ENCODE data around the gene GRIN2C. TPM values are rescaled to one million over a fixed set of nuclear protein-coding genes. Genes with fewer than 3 reads are reported as not detected.

Gene GRIN2C
- total RNA-seq, 2 donors from 2014 or later, result not detected

- H3K27me3 Mint-ChIP-seq, result no peaks in the 10 kb centered on the region
- no peak for ATAC-seq
- DNase-seq, result no peak
- H3K9me3 ChIP-seq (ENCODE audit: control insufficient read depth, low read length, poor library complexity, severe bottlenecking), result no peaks in the 10 kb centered on the region
- H3K4me3 Mint-ChIP-seq, result no peak overlapping the region
- H3K36me3 Mint-ChIP-seq (ENCODE audit: low read depth), result peaks cover 6% of the 10 kb centered on the region
- H3K27ac Mint-ChIP-seq, result no peak overlapping the region
- H3K4me1 Mint-ChIP-seq, result peaks cover 10% of the 10 kb centered on the region
These were observed 47.3 kb downstream of the GRIN2C start for GRCh38 chr17:74812109-74813009.

DNA sequence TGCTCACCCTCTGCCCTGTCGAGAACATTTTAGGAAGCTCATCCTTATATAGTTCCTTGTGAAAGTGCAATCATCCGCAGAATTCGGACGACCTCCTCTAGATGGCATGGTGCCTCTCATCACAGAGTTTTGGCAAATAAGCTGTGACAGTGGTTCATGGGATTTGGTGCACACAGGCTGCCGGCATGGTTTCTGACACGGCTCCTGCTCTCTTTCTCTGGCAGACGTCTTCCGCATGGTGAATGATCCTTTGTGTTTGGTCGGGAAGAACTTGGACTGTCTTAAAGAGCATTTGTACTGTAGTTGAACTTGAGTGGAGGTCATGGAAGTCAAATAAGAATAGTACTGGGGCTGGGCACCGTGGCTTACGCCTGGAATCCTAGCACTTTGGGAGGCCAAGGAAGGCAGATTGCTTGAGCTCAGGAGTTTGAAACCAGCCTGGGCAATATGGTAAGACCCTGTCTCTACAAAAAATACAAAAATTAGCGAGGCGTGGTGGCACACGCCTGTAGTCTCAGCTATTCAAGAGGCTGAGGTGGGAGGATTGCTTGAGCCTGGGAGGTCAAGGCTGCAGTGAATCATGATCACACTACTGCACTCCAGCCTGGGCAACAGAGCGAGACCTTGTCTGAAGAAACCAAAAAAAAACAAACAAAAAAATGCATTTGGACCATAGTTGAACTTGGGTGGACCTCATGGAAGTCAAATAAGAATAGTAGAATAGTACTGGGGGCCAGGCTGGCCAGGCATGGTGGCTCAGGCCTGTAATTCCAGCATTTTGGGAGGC lies 48.8 kb downstream of the GRIN2C start:
- Mint-ChIP-seq H3K4me3 (no peak overlapping the region), H3K4me1 (peaks cover 13% of the 10 kb centered on the region), H3K27me3 (no peaks in the 10 kb centered on the region), H3K36me3 (ENCODE audit: low read depth) (peaks cover 6% of the 10 kb centered on the region), H3K27ac (peak overlapping the region; percentile 83)
- no peak for ATAC-seq
- no peak for DNase-seq
- no peaks in the 10 kb centered on the region for H3K9me3 ChIP-seq (ENCODE audit: control insufficient read depth, low read length, poor library complexity, severe bottlenecking)

- Mint-ChIP-seq H3K36me3 (ENCODE audit: low read depth) (peaks cover 9% of the 10 kb centered on the region), H3K4me3 (no peak overlapping the region), H3K4me1 (peaks cover 15% of the 10 kb centered on the region), H3K27ac (no peak overlapping the region), H3K27me3 (no peaks in the 10 kb centered on the region)
- no peak for DNase-seq
- ATAC-seq, result no peak
- no peaks in the 10 kb centered on the region for H3K9me3 ChIP-seq (ENCODE audit: control insufficient read depth, low read length, poor library complexity, severe bottlenecking)
These were observed 50.8 kb downstream of the GRIN2C start for GRCh38 chr17:74808714-74809430.

DNA sequence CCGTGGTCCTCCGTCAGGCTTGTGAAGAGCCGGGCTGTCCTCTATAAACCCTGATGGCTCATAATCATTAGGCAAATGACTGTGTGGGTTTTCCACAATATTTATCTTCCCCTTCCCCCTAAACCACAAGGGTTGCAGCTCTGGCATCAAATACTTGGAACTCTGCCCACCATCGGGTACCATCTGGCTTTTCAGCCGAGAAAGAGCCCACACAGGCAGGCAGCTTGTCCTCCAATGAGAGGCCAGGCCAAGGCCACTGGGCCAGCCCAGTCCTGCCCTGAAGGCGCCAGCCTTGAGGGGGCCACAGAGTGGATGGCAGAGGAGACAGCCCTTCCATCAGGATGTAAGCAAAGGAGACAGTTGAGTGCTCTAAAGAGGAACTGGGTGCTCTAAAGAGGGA lies 51.8 kb downstream of the GRIN2C start:
- Mint-ChIP-seq H3K4me3 (no peak overlapping the region), H3K4me1 (peaks cover 14% of the 10 kb centered on the region), H3K27ac (no peak overlapping the region), H3K36me3 (ENCODE audit: low read depth) (peaks cover 9% of the 10 kb centered on the region), H3K27me3 (no peaks in the 10 kb centered on the region)
- DNase-seq, result no peak
- ATAC-seq, result no peak
- no peaks in the 10 kb centered on the region for H3K9me3 ChIP-seq (ENCODE audit: control insufficient read depth, low read length, poor library complexity, severe bottlenecking)

DNA sequence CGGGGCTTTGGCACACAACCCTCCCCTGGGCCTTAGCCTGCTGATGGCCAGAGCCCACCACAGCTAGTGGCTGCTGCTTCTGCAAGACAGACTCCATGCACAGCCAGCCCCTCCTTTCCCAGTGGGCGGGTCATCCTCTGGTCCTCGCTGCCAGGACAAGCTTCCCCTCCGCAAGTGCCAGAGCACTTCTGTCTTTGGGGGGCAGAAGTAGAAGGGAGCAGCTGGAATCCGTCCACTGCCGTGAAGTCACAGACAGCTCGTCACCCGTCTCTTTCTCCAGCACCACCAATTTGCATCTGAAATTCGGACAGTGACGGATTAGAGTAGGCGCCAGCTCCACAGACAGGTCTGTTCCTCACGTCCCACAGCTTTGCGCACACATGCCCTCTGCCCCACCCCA lies 52.2 kb downstream of the GRIN2C start:
- Mint-ChIP-seq H3K27me3 (no peaks in the 10 kb centered on the region), H3K4me1 (peaks cover 12% of the 10 kb centered on the region), H3K36me3 (ENCODE audit: low read depth) (peaks cover 9% of the 10 kb centered on the region), H3K4me3 (no peak overlapping the region), H3K27ac (no peak overlapping the region)
- no peak for ATAC-seq
- no peak for DNase-seq
- H3K9me3 ChIP-seq (ENCODE audit: control insufficient read depth, low read length, poor library complexity, severe bottlenecking), result no peaks in the 10 kb centered on the region

- no peak for ATAC-seq
These were observed 53.4 kb downstream of the GRIN2C start for GRCh38 chr17:74806334-74806733.

DNA sequence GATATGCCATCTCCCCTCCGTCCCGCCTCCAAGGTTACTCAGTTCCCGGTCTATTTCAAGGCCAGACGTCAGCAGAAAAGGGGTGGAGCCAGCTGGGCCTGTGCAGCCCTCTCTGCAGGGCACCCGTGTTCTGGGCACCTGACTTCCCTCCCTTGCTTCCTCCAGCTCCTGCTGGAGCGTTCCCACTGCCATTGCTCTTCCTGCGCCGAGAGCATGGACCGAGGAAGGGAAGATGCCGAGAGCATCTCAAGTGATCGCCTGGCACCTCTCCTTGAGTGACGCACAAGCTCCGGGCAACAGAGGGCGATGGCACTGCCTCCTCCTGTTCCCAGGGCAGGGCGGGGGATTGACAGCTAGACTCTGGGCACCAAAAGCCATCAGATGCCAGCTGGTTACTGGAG lies 54.1 kb downstream of the GRIN2C start:
- Mint-ChIP-seq H3K36me3 (ENCODE audit: low read depth) (peaks cover 9% of the 10 kb centered on the region), H3K27me3 (no peaks in the 10 kb centered on the region), H3K4me1 (peaks cover 9% of the 10 kb centered on the region), H3K27ac (no peak overlapping the region), H3K4me3 (no peak overlapping the region)
- DNase-seq (no peak), ATAC-seq (no peak)
- no peaks in the 10 kb centered on the region for H3K9me3 ChIP-seq (ENCODE audit: control insufficient read depth, low read length, poor library complexity, severe bottlenecking)

More at GRCh38 chr17:74806334-74806733, 53.4 kb downstream of the GRIN2C start:
- H3K27me3 Mint-ChIP-seq, result no peaks in the 10 kb centered on the region
- H3K4me3 Mint-ChIP-seq, result no peak overlapping the region
- H3K9me3 ChIP-seq (ENCODE audit: control insufficient read depth, low read length, poor library complexity, severe bottlenecking), result no peaks in the 10 kb centered on the region
- DNase-seq, result no peak
- peaks cover 11% of the 10 kb centered on the region for H3K36me3 Mint-ChIP-seq (ENCODE audit: low read depth)
- peaks cover 12% of the 10 kb centered on the region for H3K4me1 Mint-ChIP-seq
- H3K27ac Mint-ChIP-seq, result no peak overlapping the region

- DNase-seq (no peak), ATAC-seq (no peak)
- peaks cover 7% of the 10 kb centered on the region for H3K36me3 Mint-ChIP-seq (ENCODE audit: low read depth)
- H3K4me1 Mint-ChIP-seq, result peaks cover 7% of the 10 kb centered on the region
- no peak overlapping the region for H3K4me3 Mint-ChIP-seq
- no peaks in the 10 kb centered on the region for H3K27me3 Mint-ChIP-seq
- H3K9me3 ChIP-seq (ENCODE audit: control insufficient read depth, low read length, poor library complexity, severe bottlenecking), result no peaks in the 10 kb centered on the region
- H3K27ac Mint-ChIP-seq, result no peak overlapping the region
These were observed 55.0 kb downstream of the GRIN2C start for GRCh38 chr17:74804683-74805082.

DNA sequence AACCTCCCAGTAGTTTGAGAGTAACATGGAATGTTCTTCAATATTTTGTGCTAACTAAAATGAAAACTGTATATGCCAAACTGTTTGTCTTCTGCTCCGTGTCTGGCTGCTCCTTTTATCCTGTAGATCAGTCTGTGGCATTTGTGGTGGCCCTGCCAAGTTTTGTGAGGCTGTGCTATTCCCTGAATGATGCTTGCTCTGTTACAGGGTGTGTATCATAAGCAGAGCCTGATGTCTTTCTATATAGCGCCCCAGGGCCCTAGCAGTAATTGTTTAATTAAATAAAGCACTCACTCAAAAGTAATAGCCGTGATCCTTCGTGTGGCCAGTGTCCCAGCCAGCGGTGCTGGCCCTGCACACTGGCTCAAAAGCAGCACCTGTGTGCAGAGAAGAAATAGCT lies 55.7 kb downstream of the GRIN2C start:
- Mint-ChIP-seq H3K27me3 (no peaks in the 10 kb centered on the region), H3K27ac (peak overlapping the region; percentile 24), H3K4me3 (no peak overlapping the region), H3K4me1 (peaks cover 7% of the 10 kb centered on the region), H3K36me3 (ENCODE audit: low read depth) (peaks cover 8% of the 10 kb centered on the region)
- DNase-seq (no peak), ATAC-seq (no peak)
- H3K9me3 ChIP-seq (ENCODE audit: control insufficient read depth, low read length, poor library complexity, severe bottlenecking), result no peaks in the 10 kb centered on the region

DNA sequence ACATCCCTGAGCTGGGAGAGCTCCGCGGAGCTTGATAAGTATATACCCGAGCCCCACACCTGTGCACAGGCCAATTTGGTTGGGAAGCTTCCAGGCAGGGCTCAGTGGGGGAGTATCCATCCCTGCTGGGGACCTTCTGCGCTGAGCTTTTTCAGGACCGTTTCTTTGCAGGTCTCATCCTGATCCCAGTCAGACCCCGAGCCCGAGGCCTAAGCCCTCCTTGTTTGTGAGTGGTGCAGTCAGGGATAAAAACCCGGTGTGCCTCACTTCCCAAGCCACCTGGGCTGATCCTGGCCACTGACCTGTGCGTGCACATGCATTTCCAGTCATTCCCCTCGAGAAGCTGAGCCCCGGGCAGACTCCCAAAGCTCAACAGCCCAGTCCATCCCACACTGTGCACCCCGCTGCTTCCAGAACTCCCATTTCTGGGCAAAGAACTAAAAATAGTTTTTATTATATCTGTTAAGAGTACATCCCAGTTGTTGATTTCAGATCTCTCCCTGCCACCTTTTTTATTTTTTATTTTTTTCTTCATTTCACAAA lies 56.2 kb downstream of the GRIN2C start:
- H3K9me3 ChIP-seq (ENCODE audit: control insufficient read depth, low read length, poor library complexity, severe bottlenecking), result no peaks in the 10 kb centered on the region
- ATAC-seq (no peak), DNase-seq (no peak)
- H3K36me3 Mint-ChIP-seq (ENCODE audit: low read depth), result peaks cover 10% of the 10 kb centered on the region
- H3K27me3 Mint-ChIP-seq, result no peaks in the 10 kb centered on the region
- H3K4me3 Mint-ChIP-seq, result no peak overlapping the region
- peaks cover 7% of the 10 kb centered on the region for H3K4me1 Mint-ChIP-seq
- peak overlapping the region; percentile 24 for H3K27ac Mint-ChIP-seq

GRCh38 chr17:74801896-74802295 lies 57.8 kb downstream of the GRIN2C start:
- H3K27ac Mint-ChIP-seq, result no peak overlapping the region
- no peaks in the 10 kb centered on the region for H3K9me3 ChIP-seq (ENCODE audit: control insufficient read depth, low read length, poor library complexity, severe bottlenecking)
- H3K27me3 Mint-ChIP-seq, result no peaks in the 10 kb centered on the region
- H3K4me3 Mint-ChIP-seq, result no peak overlapping the region
- H3K36me3 Mint-ChIP-seq (ENCODE audit: low read depth), result peaks cover 10% of the 10 kb centered on the region
- ATAC-seq (no peak), DNase-seq (no peak)
- peaks cover 10% of the 10 kb centered on the region for H3K4me1 Mint-ChIP-seq

GRCh38 chr17:74800531-74800930 lies 59.2 kb downstream of the GRIN2C start:
- Mint-ChIP-seq H3K27ac (no peak overlapping the region), H3K27me3 (no peaks in the 10 kb centered on the region), H3K4me3 (no peak overlapping the region), H3K36me3 (ENCODE audit: low read depth) (peaks cover 10% of the 10 kb centered on the region), H3K4me1 (peaks cover 6% of the 10 kb centered on the region)
- no peak for DNase-seq
- H3K9me3 ChIP-seq (ENCODE audit: control insufficient read depth, low read length, poor library complexity, severe bottlenecking), result no peaks in the 10 kb centered on the region
- ATAC-seq, result no peak

DNA sequence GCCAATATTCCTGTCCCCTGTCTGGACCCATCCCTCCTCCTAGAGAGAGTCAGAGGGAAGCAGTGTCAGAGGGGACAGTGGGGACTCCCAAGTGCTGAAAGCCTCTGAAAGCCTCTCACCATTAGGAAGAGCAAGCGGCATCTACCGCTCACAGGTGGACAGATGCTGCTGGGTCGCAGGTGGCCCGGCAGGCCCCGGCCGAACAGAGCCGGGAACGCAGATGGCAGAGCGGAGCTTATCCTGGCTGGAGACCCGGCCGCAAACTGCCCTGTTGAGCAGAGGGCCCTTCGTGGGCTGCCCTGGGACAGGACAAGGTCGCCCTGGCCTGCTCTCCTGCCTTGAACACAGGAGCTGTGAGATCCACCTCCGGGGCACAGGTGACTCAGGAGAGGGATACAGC lies 60.6 kb downstream of the GRIN2C start:
- Mint-ChIP-seq H3K4me3 (no peak overlapping the region), H3K27me3 (no peaks in the 10 kb centered on the region), H3K4me1 (peaks cover 6% of the 10 kb centered on the region), H3K27ac (no peak overlapping the region), H3K36me3 (ENCODE audit: low read depth) (peaks cover 11% of the 10 kb centered on the region)
- no peak for ATAC-seq
- no peak for DNase-seq
- H3K9me3 ChIP-seq (ENCODE audit: control insufficient read depth, low read length, poor library complexity, severe bottlenecking), result no peaks in the 10 kb centered on the region
